ENCODE measurements around the gene KMT2C.
A peak's percentile ranks its signal among the peaks of the same experiment; 100 is the strongest.

Gene KMT2C

DNA sequence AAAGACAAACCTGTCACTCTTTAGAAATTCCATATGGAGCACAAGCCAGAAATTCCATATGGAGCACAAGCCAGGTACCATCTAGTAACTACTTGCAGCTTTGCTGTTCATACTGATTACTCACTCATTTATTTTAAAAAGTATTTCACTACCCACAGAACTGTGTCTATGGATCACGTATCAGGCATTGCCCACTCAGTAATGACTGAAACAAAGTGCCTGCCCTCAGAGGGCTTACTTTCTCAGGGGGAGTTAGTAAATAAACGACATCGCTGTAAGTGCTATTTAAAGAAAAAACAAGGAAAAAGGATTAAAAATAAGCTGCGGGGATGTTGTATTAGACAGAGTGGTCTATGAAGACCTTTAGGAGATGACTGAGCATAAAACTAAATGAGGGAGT is 239.4 kb downstream of the KMT2C start:
- Histone ChIP-seq H3K27me3 (ENCODE audit: low read depth) (no peaks in the 10 kb centered on the region), H3K4me3 (no peak overlapping the region), H3K36me3 (replicated peaks) (peaks cover 27% of the 10 kb centered on the region), H3K9me3 (no peaks in the 10 kb centered on the region), H3K4me1 (peaks cover 6% of the 10 kb centered on the region)
- DNase-seq (ENCODE audit: low spot score in 2 of 2): no peak
- in situ Hi-C loops (cut with MboI; ENCODE audit: low sequenced_read_pairs): no loop called here

DNA sequence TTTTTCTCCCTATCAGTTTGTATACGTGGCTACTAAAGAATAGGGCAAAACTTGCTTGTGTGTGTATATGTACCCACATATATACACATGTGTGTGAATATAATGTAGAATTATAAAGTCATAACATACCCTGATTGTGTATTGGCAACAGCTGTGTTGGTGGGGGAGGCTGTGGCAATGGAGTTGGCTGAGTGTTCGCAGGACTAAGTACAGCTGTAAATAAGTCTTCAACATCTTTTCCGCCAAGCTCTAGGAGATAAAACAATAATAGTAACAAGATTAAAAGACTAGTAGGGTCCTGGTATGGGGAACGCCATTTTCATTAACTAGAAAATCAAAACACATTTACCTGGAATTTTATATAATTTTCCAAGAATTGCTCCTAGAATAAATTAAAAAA is 241.9 kb downstream of the KMT2C start:
- Histone ChIP-seq H3K36me3 (replicated peaks) (peaks cover 28% of the 10 kb centered on the region), H3K9me3 (no peaks in the 10 kb centered on the region), H3K27me3 (ENCODE audit: low read depth) (no peaks in the 10 kb centered on the region), H3K4me3 (no peak overlapping the region), H3K4me1 (no peaks in the 10 kb centered on the region)
- in situ Hi-C loops (cut with MboI; ENCODE audit: low sequenced_read_pairs): no loop called here
- no peak for DNase-seq (ENCODE audit: low spot score in 2 of 2)

DNA sequence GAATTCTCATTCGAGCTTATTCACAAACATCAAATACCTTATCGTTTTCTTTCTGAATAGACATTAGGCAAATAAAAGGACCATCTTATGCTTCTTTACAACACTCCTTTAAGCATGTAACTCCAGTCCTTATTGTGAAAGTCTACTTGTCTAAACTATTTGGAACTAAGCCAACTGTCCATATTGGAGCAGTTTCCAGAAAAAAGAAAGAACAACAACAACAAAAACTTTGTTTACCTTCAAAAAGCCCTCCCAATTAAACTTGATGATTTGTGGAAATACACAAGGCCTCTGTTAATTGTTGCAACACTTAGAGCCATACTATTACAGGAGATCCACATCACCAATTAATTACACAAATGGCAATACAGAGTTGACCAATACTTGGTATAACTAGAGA is 246.7 kb downstream of the KMT2C start:
- Histone ChIP-seq H3K4me3 (no peak overlapping the region), H3K4me1 (peaks cover 5% of the 10 kb centered on the region), H3K27me3 (ENCODE audit: low read depth) (no peaks in the 10 kb centered on the region), H3K36me3 (replicated peaks) (peaks cover 24% of the 10 kb centered on the region), H3K9me3 (no peaks in the 10 kb centered on the region)
- no peak for DNase-seq (ENCODE audit: low spot score in 2 of 2)
- in situ Hi-C loops (cut with MboI; ENCODE audit: low sequenced_read_pairs): no loop called here

DNA sequence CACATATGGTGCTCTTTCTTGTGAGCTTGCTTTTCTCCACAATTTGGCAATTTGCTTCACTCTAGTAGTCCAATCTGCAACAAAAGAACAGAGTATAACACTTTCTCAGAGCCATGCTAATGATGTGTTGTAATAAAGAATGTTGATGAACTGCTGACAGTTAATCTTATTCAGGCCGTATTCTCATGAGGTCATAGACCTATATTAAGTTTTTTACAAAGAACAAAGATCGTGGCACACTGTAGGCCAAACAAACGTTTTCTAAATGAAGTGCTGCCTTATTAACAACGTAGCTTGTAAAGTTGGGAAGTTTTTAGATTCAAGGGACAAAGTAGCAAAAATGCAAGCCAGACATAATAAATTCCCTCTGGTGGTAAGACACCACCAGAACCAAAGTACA is 250.2 kb downstream of the KMT2C start:
- no peaks in the 10 kb centered on the region for H3K27me3 ChIP-seq (ENCODE audit: low read depth)
- H3K9me3 ChIP-seq: no peaks in the 10 kb centered on the region
- no peak for DNase-seq (ENCODE audit: low spot score in 2 of 2)
- H3K4me1 ChIP-seq: peaks cover 5% of the 10 kb centered on the region
- peaks cover 28% of the 10 kb centered on the region for H3K36me3 ChIP-seq (replicated peaks)
- H3K4me3 ChIP-seq: no peak overlapping the region
- in situ Hi-C loops (cut with MboI; ENCODE audit: low sequenced_read_pairs): no loop called here

DNA sequence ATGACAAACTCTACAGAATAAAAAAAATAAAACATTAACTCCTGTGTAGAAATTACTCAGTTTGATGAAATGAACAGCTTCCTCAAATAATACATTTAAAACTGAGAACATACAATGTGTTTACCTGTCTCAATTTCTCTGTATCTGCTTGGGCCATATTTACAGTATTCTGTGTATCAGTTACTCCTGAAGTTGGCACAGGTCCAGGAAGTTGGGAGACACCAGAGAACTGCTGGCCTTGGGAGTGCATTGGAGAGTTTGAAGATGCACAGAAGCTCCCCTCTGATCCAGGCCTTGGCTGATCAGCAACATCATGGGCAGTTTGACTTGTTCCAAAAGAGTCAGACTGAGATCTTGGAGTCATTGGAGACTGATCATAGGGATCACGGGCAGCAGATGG is 255.2 kb downstream of the KMT2C start:
- Histone ChIP-seq H3K4me3 (no peak overlapping the region), H3K36me3 (replicated peaks) (peaks cover 55% of the 10 kb centered on the region), H3K27me3 (ENCODE audit: low read depth) (no peaks in the 10 kb centered on the region), H3K4me1 (peaks cover 11% of the 10 kb centered on the region), H3K9me3 (no peaks in the 10 kb centered on the region)
- DNase-seq (ENCODE audit: low spot score in 2 of 2): no peak
- in situ Hi-C loops (cut with MboI; ENCODE audit: low sequenced_read_pairs): no loop called here

DNA sequence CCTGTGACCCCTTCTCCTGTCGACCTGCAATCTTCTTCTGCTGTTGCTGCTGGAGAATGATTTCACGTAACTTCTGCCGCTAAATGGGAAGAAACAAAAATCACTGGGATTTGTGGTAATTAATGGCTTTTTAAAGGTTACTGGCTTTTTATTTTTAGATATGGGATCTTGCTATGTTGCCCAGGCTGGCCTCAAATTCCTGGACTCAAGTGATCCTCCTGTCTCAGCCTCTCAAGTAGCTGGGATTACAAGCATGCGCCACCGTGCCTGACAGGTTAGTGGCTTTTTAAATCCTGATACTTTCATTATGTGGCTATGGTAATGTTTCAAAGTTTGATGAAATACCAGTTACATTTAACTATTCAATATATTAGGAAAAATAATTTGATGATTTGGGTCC is 255.8 kb downstream of the KMT2C start:
- in situ Hi-C loops (cut with MboI; ENCODE audit: low sequenced_read_pairs): no loop called here
- Histone ChIP-seq H3K9me3 (no peaks in the 10 kb centered on the region), H3K4me3 (no peak overlapping the region), H3K27me3 (ENCODE audit: low read depth) (no peaks in the 10 kb centered on the region), H3K4me1 (peaks cover 8% of the 10 kb centered on the region), H3K36me3 (replicated peaks) (peaks cover 54% of the 10 kb centered on the region)
- no peak for DNase-seq (ENCODE audit: low spot score in 2 of 2)

DNA sequence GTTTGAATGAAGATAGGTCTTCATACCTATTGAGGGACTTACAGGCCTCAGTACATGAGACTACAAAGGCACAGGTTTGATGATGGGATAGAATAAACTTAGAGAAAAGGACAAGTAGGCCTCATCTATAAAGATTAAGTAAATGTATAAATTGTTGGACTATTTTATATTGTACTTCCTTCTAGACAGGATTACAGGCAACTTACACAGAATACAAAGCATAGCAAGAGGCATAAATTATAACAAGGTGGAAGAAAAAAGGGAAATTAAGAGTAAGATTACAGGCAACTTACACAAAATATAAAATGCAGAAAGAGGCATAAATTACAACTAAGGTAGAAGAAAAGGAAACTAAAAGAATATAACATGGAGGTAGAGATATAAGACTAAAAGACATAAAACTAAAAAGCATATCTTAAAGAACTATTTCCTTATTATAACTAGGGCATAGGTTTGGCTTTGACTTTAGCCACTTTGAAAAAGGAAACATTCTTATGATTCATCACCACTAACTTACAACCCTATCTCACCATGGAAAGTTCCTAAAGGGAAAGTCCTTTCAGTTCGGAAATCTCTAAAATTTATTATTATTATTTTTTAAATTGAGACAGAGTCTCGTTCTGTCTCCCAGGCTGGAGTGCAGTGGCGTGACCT is 257.3 kb downstream of the KMT2C start:
- H3K4me1 ChIP-seq: peaks cover 8% of the 10 kb centered on the region
- no peaks in the 10 kb centered on the region for H3K27me3 ChIP-seq (ENCODE audit: low read depth)
- no peaks in the 10 kb centered on the region for H3K9me3 ChIP-seq
- no peak for DNase-seq (ENCODE audit: low spot score in 2 of 2)
- in situ Hi-C loops (cut with MboI; ENCODE audit: low sequenced_read_pairs): no loop called here
- no peak overlapping the region for H3K4me3 ChIP-seq
- peaks cover 57% of the 10 kb centered on the region for H3K36me3 ChIP-seq (replicated peaks)

DNA sequence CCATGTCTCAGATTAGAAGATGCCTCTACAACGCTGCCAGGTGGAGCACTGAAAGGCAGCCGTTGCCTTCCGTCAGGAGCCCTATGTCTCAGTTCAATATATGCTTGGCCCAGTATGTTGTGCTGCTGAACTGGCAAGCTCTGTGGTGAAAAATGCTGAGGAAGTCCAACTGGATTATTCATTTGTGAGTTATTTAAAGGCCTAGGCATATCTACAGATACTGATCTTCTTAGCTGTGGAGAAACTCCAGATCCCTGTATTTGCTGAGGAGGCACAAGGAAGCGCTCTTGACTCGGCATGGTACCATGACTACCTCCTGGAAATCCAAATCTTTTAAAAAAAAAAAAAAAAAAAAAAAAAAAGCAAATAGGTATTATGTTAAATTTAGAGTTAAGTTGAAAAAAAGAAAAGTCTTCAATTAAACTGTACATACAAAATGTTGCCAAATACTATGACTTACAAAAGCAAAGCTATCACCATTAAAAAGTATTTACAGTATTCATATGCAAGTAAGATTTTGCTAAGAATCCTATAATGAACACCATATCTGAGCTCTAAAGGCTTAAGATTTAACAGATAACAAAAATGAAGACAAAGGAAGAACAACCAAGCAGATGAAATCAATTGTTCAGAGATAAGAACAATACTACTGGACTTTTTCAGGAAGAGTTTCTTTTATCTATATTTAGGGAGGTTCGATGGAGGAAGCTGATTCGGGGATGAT is 258.0 kb downstream of the KMT2C start:
- no peaks in the 10 kb centered on the region for H3K27me3 ChIP-seq (ENCODE audit: low read depth)
- H3K4me3 ChIP-seq: no peak overlapping the region
- in situ Hi-C loops (cut with MboI; ENCODE audit: low sequenced_read_pairs): no loop called here
- H3K36me3 ChIP-seq (replicated peaks): peaks cover 57% of the 10 kb centered on the region
- peaks cover 8% of the 10 kb centered on the region for H3K4me1 ChIP-seq
- H3K9me3 ChIP-seq: no peaks in the 10 kb centered on the region
- peak in 1 of 2 experiments; percentile 75 for DNase-seq (ENCODE audit: low spot score in 2 of 2)

DNA sequence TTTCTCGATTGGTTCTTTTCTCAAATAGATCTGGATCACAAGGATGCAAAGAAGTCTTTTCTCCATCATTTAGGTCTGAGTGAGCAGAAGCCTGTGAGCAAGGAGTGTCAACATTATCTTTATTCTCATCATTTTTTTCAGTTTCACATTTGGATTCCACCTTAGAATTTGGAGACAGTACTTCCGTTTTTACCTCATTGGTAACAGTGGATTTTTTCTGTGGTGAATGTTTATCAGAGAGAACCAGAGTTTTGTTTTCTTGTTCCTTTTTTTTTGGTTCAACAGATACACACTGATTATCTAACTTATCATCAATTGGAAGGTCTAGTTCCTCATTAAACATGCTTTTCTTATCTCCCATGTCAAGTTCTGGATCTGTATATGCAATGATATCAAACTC is 259.0 kb downstream of the KMT2C start:
- H3K36me3 ChIP-seq (replicated peaks): peaks cover 52% of the 10 kb centered on the region
- H3K9me3 ChIP-seq: no peaks in the 10 kb centered on the region
- in situ Hi-C loops (cut with MboI; ENCODE audit: low sequenced_read_pairs): no loop called here
- no peak for DNase-seq (ENCODE audit: low spot score in 2 of 2)
- H3K4me3 ChIP-seq: no peak overlapping the region
- H3K4me1 ChIP-seq: peaks cover 8% of the 10 kb centered on the region
- no peaks in the 10 kb centered on the region for H3K27me3 ChIP-seq (ENCODE audit: low read depth)

DNA sequence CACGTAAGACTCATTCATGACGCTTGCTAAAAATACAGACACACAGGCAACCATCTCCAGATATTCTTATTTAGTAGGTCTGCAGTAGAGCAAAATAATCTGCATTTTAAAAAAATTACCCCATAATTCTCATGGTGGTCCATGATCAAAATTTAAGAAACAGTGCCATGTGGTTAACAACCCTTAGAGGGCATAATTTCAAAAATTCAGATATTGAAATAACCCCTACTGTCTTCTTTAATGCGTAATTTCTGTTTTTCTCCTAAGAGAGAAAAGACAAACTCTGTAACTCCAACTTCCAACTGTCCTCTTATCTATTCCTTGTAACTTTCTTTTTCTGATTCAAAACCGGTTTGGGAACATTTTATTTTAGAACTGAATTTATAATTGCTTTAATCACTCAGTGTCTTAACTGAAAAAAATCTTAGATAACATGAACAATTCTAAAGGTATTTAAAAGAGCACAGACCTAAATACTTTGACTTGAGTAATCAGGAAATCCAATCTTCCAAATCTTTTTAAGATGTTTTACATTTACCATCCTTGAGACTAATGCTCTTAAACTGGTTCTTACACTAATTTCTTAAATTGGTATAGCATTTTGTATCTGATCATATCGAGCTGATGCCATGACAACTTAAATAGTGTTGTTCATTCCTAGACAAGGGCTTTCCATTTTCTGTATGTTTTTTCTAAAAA is 262.3 kb downstream of the KMT2C start:
- no peaks in the 10 kb centered on the region for H3K27me3 ChIP-seq (ENCODE audit: low read depth)
- peaks cover 6% of the 10 kb centered on the region for H3K4me1 ChIP-seq
- no peak for DNase-seq (ENCODE audit: low spot score in 2 of 2)
- peaks cover 40% of the 10 kb centered on the region for H3K36me3 ChIP-seq (replicated peaks)
- in situ Hi-C loops (cut with MboI; ENCODE audit: low sequenced_read_pairs): no loop called here
- H3K9me3 ChIP-seq: no peaks in the 10 kb centered on the region
- no peak overlapping the region for H3K4me3 ChIP-seq

DNA sequence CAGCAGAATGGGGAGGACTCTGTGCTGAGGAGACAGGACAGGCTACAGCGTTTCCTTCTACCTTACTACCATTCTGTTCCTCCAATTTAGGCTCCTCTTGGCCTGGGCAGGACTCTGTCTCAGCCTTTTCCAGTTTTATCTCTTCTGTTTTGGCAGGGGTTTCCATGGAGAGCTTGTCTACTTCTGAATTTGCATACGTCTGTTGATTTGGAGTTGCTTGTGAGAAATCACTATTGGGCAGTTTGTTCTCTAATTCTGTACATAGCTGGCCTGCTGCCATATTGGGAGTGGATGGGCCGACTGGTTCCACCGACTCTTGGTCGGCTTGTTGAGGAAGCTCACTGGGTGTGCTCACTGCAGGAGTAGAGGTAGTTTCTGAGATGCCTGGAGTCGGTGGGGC is 273.5 kb downstream of the KMT2C start:
- peaks cover 66% of the 10 kb centered on the region for H3K36me3 ChIP-seq (replicated peaks)
- in situ Hi-C loops (cut with MboI; ENCODE audit: low sequenced_read_pairs): no loop called here

DNA sequence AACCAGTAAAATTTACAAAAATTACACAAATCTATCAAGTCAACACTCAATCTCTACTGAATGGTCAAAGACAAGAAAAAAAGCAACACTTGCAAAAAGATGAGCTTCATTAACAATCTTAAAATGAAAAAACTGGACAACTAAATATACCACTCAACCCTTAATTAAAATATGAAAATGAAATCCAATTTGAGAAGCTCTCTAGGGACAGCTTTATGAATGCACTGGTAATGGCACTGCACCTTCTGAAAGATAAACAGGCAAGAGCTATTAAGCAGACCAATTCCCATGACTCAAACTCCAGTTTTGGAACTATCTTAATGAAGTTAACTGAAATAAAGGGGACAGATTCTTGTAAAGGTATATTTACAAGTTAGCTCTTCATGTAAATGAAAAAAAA is 274.6 kb downstream of the KMT2C start:
- no peaks in the 10 kb centered on the region for H3K4me1 ChIP-seq
- no peak overlapping the region for H3K4me3 ChIP-seq
- peaks cover 63% of the 10 kb centered on the region for H3K36me3 ChIP-seq (replicated peaks)
- in situ Hi-C loops (cut with MboI; ENCODE audit: low sequenced_read_pairs): no loop called here
- no peak for DNase-seq (ENCODE audit: low spot score in 2 of 2)
- H3K9me3 ChIP-seq: no peaks in the 10 kb centered on the region
- no peaks in the 10 kb centered on the region for H3K27me3 ChIP-seq (ENCODE audit: low read depth)

More for the DNA sequence above, 273.5 kb downstream of the KMT2C start:
- H3K4me1 ChIP-seq: no peaks in the 10 kb centered on the region
- no peaks in the 10 kb centered on the region for H3K27me3 ChIP-seq (ENCODE audit: low read depth)
- no peaks in the 10 kb centered on the region for H3K9me3 ChIP-seq
- no peak overlapping the region for H3K4me3 ChIP-seq
- DNase-seq (ENCODE audit: low spot score in 2 of 2): no peak

DNA sequence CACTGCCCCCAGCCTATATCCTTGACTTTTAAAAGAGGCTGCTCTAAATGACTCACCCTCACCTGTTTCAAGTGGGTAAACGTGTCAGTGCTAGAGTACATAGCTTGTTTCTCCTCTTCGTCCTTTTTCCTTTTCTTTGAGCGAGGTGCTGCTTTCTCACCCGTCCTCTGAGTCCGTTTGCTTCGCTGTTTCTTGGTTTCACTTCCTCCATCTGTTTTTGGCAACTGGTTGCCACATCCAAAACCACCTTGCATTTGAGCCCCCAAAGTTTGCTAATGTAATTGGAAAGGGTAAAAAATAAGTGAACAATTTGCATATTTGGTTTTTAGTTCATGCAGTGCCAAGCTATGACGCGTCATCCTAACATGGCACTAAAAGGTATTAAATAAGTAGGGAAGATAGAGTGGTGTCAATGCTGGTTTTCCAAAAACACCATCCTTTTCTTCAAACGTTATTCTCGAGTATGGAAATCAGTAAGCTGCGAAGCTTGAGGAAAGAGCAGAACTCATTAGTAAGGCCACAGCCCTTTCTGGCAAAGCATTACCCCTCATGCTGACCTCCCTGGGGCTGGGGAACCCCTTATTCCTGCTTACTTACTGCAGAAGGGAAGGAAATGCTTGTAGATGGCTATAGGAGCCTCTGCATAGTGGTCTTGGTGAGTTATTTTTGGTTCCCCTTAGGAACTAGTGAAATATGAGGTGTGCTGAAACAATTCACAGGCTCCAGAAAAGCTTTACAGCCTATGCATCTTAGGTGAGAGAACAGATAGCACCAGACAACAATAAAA is 276.8 kb downstream of the KMT2C start:
- H3K36me3 ChIP-seq (replicated peaks): peaks cover 70% of the 10 kb centered on the region
- H3K9me3 ChIP-seq: no peaks in the 10 kb centered on the region
- H3K27me3 ChIP-seq (ENCODE audit: low read depth): no peaks in the 10 kb centered on the region
- in situ Hi-C loops (cut with MboI; ENCODE audit: low sequenced_read_pairs): no loop called here
- H3K4me1 ChIP-seq: no peaks in the 10 kb centered on the region
- DNase-seq (ENCODE audit: low spot score in 2 of 2): no peak
- no peak overlapping the region for H3K4me3 ChIP-seq

DNA sequence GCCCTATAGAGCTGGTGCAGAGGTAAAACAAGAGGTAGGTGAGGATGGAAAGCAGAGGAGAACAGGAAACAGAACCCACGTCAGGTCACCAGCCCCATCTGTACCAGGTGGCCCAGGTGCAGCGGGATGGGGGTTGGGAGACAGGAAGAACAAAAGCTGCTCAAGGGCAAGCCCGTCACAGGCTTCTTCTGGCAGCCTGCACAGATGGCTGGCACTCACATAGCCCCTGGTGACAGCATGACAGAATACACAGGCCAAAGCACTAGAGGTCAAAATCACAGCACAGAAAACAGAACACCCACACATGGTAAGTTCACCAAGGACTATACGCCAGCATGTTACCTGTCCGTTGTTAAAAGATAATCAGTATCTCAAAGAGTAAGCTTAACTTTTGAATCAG is 283.5 kb downstream of the KMT2C start:
- Histone ChIP-seq H3K36me3 (replicated peaks) (peaks cover 77% of the 10 kb centered on the region), H3K4me1 (no peaks in the 10 kb centered on the region), H3K27me3 (ENCODE audit: low read depth) (no peaks in the 10 kb centered on the region), H3K4me3 (no peak overlapping the region), H3K9me3 (no peaks in the 10 kb centered on the region)
- in situ Hi-C loops (cut with MboI; ENCODE audit: low sequenced_read_pairs): no loop called here
- no peak for DNase-seq (ENCODE audit: low spot score in 2 of 2)

Data from HAP-1 (cell line).